IMR-90 (cell line): ENCODE measurements around the gene NANS. TPM values are rescaled to one million over a fixed set of nuclear protein-coding genes. Genes with fewer than 3 reads are reported as not detected.

Experiments
- ATAC-seq: fragments of 200-7000 bp; cut with Tn5 transposase; 2 replicates; pipeline ENCODE4 v1.9.1; 2020; ENCODE audit warnings: low read depth, mild to moderate bottlenecking, moderate library complexity
- BruUV-seq: library from RNA; stranded (reverse); fragments of 400-500 nt; replicated peaks from 2 replicates; lab custom pipeline; 2021; lab: Mats Ljungman, UMichigan
- CTCF ChIA-PET: fragments of 300-600 bp; formaldehyde crosslinking; extraction: SDS; loops from one replicate; lab custom pipeline; 2021; ENCODE audit warnings: antibody characterized with exemption; lab: Yijun Ruan, JAX
- POLR2A ChIA-PET: fragments of 300-600 bp; sonication (Branson Sonifier 250); formaldehyde crosslinking; loops from one replicate; lab custom pipeline; 2022; ENCODE audit warnings: antibody characterized with exemption; ENCODE audit not compliant: unreplicated experiment; lab: Charles Lee
- DNase-seq: peaks from one replicate; pipeline ENCODE4 v3.0.0; 2013
- H2AFZ ChIP-seq: replicated peaks from 2 replicates; pipeline ENCODE3; 2013; ENCODE audit warnings: low read length, mild to moderate bottlenecking; ENCODE audit not compliant: poor library complexity
- H2AK5ac ChIP-seq: 2 replicates; pipeline ENCODE4 v1.6.1; 2013; ENCODE audit warnings: low read depth, low read length, inconsistent platforms
- H2AK9ac ChIP-seq: replicated peaks from 2 replicates; pipeline ENCODE3; 2013; ENCODE audit warnings: mild to moderate bottlenecking, low read depth, low read length, moderate library complexity; ENCODE audit not compliant: poor library complexity
- H2BK120ac ChIP-seq: 2 replicates; pipeline ENCODE4 v1.6.1; 2013; ENCODE audit warnings: low read depth, low read length, inconsistent platforms
- H2BK15ac ChIP-seq: 3 replicates; pipeline ENCODE4 v1.6.1; 2013; ENCODE audit warnings: low read depth, low read length, inconsistent platforms
- H2BK20ac ChIP-seq: 2 replicates; pipeline ENCODE4 v1.6.1; 2013; ENCODE audit warnings: low read depth, mild to moderate bottlenecking, inconsistent platforms, low read length, moderate library complexity
- H2BK5ac ChIP-seq: 2 replicates; pipeline ENCODE4 v1.6.1; 2013; ENCODE audit warnings: mild to moderate bottlenecking, low read depth, low read length, inconsistent platforms; ENCODE audit not compliant: poor library complexity, severe bottlenecking
- H3K14ac ChIP-seq: replicated peaks from 2 replicates; pipeline ENCODE4 v1.6.1; 2013; ENCODE audit warnings: low read depth, low read length, inconsistent platforms
- H3K18ac ChIP-seq: 2 replicates; pipeline ENCODE4 v1.6.1; 2013; ENCODE audit warnings: low read depth, low read length, control low read depth
- H3K23ac ChIP-seq: 2 replicates; pipeline ENCODE4 v1.6.1; 2013; ENCODE audit warnings: low read depth, low read length, inconsistent platforms
- H3K27ac ChIP-seq: 2 replicates; pipeline ENCODE4 v1.5.1; 2013; ENCODE audit warnings: mild to moderate bottlenecking, control low read depth, low read length; ENCODE audit not compliant: insufficient read depth
- H3K27me3 ChIP-seq: 2 replicates; pipeline ENCODE4 v1.6.1; 2013; ENCODE audit warnings: low read length; ENCODE audit not compliant: control insufficient read depth, insufficient read depth
- H3K36me3 ChIP-seq: 2 replicates; pipeline ENCODE4 v1.6.1; 2013; ENCODE audit warnings: low read length, mixed read lengths; ENCODE audit not compliant: control insufficient read depth, insufficient read depth
- H3K4ac ChIP-seq: 2 replicates; pipeline ENCODE4 v1.6.1; 2013; ENCODE audit warnings: low read depth, low read length, inconsistent platforms
- H3K4me1 ChIP-seq: 2 replicates; pipeline ENCODE4 v1.6.1; 2013; ENCODE audit warnings: low read length, mixed read lengths; ENCODE audit not compliant: control insufficient read depth, insufficient read depth
- H3K4me2 ChIP-seq: 2 replicates; pipeline ENCODE4 v1.6.1; 2013; ENCODE audit warnings: low read depth, mild to moderate bottlenecking, control low read depth, low read length, moderate library complexity
- H3K4me3 ChIP-seq: 2 replicates; pipeline ENCODE4 v1.5.1; 2013; ENCODE audit warnings: low read depth, mild to moderate bottlenecking, control low read depth, low read length, moderate library complexity; ENCODE audit not compliant: insufficient read depth
- H3K56ac ChIP-seq: 2 replicates; pipeline ENCODE4 v1.6.1; 2013; ENCODE audit warnings: low read length, inconsistent platforms; ENCODE audit not compliant: insufficient read depth; ENCODE audit errors: extremely low read depth
- H3K79me1 ChIP-seq, 2 experiments: 2 replicates each; pipeline ENCODE4 v1.6.1; 2013; ENCODE audit warnings: low read length in 2 of 2, inconsistent platforms in 1 of 2, low read depth in 1 of 2
- H3K9ac ChIP-seq: 2 replicates; pipeline ENCODE4 v1.6.1; 2013; ENCODE audit warnings: low read depth, low read length, control low read depth
- H3K9me1 ChIP-seq: 2 replicates; pipeline ENCODE4 v1.6.1; 2013; ENCODE audit warnings: low read length, inconsistent platforms; ENCODE audit not compliant: insufficient read depth
- H3K9me3 ChIP-seq: 2 replicates; pipeline ENCODE4 v1.6.1; 2013; ENCODE audit warnings: low read length; ENCODE audit not compliant: control insufficient read depth, insufficient read depth
- H4K20me1 ChIP-seq: 2 replicates; pipeline ENCODE4 v1.6.1; 2013; ENCODE audit warnings: low read length, inconsistent platforms; ENCODE audit not compliant: insufficient read depth
- H4K5ac ChIP-seq: 2 replicates; pipeline ENCODE4 v1.6.1; 2013; ENCODE audit warnings: mild to moderate bottlenecking, low read depth, low read length, control low read depth
- H4K8ac ChIP-seq, 2 experiments: 2 replicates each; pipeline ENCODE4 v1.6.1; 2013; ENCODE audit warnings: low read depth in 2 of 2, low read length in 2 of 2, control low read depth in 1 of 2, inconsistent platforms in 1 of 2
- H4K91ac ChIP-seq: 2 replicates; pipeline ENCODE4 v1.6.1; 2013; ENCODE audit warnings: low read depth, low read length, inconsistent platforms; ENCODE audit not compliant: insufficient read depth
- RCOR1 ChIP-seq: IDR thresholded peaks from 2 replicates; pipeline ENCODE4 v1.6.1; 2012; ENCODE audit warnings: mild to moderate bottlenecking, low read length, improper control_type of control experiment; ENCODE audit not compliant: insufficient replicate concordance
- RFX5 ChIP-seq: IDR thresholded peaks from 2 replicates; pipeline ENCODE4 v1.8.0; 2012; ENCODE audit warnings: low read depth, mild to moderate bottlenecking, low read length, moderate library complexity
- WGBS, 2 experiments: methylation state at CpG; one replicate each; pipeline versions ENCODE4 v1.1.5 to v1.1.7; 2013; ENCODE audit warnings: missing lambda C conversion rate in 2 of 2; ENCODE audit not compliant: insufficient read length in 1 of 2; ENCODE audit errors: extremely low coverage in 2 of 2; 5-methylcytosine and 5-hydroxymethylcytosine counted together
- dilution Hi-C: fragments of 300-500 bp; cut with HindIII; formaldehyde crosslinking; loops from one replicate; pipeline ENCODE4 v1.14.3; 2018; ENCODE audit warnings: low sequenced_read_pairs; ENCODE audit not compliant: unreplicated experiment
- in situ Hi-C: fragments of 300-500 bp; cut with MboI; formaldehyde crosslinking; loops from 3 replicates; pipeline ENCODE4 v1.14.3; 2019; ENCODE audit warnings: low sequenced_read_pairs, inconsistent platforms, mixed read lengths
- intact Hi-C: fragments of 100-400 bp; cut with micrococcal nuclease; formaldehyde crosslinking; loops from 2 replicates; pipeline ENCODE4 v1.10.0; 2022
- polyA plus RNA-seq, 3 experiments: library from polyadenylated mRNA; depleted of rRNA; stranded (reverse); fragments of >200 nt; gene quantifications; 2 replicates each; pipeline ENCODE4 v1.2.3, GENCODE V29; 2012; ENCODE audit warnings: low replicate concordance in 1 of 3
- total RNA-seq: library from RNA; depleted of rRNA; stranded (reverse); fragments of >200 nt; gene quantifications from 2 replicates; pipeline ENCODE4 v1.2.3, GENCODE V29; 2012
- TF ChIP-seq, protein P1 (sequence below): conservative IDR thresholded peaks from 2 replicates; pipeline ENCODE4 v1.5.1; 2012; ENCODE audit warnings: mild to moderate bottlenecking, low read depth, low read length, improper control_type of control experiment

Gene NANS
- total and polyA plus RNA-seq, 2 of the 4 experiments (the other 2 are of a cell fraction) = 210 to 306 TPM

DNA sequence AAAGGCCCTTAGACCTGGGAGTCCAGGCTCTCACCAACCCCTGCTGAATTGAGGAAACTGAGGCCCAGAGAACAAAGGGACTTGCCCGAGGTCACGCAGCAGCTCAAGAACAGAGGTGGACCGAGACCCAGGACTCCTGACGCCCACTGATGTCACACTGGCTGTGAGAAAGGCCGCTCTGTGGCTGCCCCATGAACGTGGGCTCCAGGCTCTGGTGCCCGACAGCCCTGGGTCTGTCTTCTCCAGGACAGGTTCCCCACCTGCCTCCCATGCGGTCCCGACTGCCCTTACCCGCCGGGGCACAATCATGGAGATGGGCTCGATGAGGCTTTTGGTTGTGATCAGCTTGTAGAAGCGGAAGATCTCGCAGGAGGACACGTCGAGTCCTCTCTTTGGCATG, 71.8 kb downstream of the NANS start:
- Histone ChIP-seq H2AFZ (no peak overlapping the region), H2AK5ac (no peak overlapping the region), H4K20me1 (no peaks in the 10 kb centered on the region), H3K9me1 (no peaks in the 10 kb centered on the region), H3K79me1 (no peaks in the 10 kb centered on the region), H3K9me3 (no peaks in the 10 kb centered on the region), H3K9ac (no peak overlapping the region), H3K4ac (no peak overlapping the region), H3K4me2 (no peak overlapping the region), H2BK5ac (no peak overlapping the region), H3K14ac (no peak overlapping the region), H3K27ac (no peak overlapping the region), H2BK20ac (no peak overlapping the region), H3K56ac (no peak overlapping the region), H3K4me3 (no peak overlapping the region), H2BK120ac (no peak overlapping the region), H3K4me1 (no peaks in the 10 kb centered on the region), H4K8ac (no peak overlapping the region), H4K91ac (no peak overlapping the region), H4K5ac (no peak overlapping the region), H3K36me3 (no peaks in the 10 kb centered on the region), H3K27me3 (no peaks in the 10 kb centered on the region; the same call in 1 of the 2 replicates), H2AK9ac (no peak overlapping the region), H2BK15ac (no peak overlapping the region), H3K18ac (no peak overlapping the region), H3K23ac (no peak overlapping the region)
- CTCF ChIA-PET = interaction anchor here (1.0 kb wide), 1 partner anchor 21 kb away, joined by 6 read pairs; no protein-coding TSS in a partner anchor
- no peak for DNase-seq
- intact Hi-C loops = no loop called here
- dilution Hi-C loops = no loop called here
- POLR2A ChIA-PET = no interaction called here
- no peak for TF ChIP-seq RCOR1
- TF ChIP-seq RFX5 = no peak
- TF ChIP-seq, protein P1, sequence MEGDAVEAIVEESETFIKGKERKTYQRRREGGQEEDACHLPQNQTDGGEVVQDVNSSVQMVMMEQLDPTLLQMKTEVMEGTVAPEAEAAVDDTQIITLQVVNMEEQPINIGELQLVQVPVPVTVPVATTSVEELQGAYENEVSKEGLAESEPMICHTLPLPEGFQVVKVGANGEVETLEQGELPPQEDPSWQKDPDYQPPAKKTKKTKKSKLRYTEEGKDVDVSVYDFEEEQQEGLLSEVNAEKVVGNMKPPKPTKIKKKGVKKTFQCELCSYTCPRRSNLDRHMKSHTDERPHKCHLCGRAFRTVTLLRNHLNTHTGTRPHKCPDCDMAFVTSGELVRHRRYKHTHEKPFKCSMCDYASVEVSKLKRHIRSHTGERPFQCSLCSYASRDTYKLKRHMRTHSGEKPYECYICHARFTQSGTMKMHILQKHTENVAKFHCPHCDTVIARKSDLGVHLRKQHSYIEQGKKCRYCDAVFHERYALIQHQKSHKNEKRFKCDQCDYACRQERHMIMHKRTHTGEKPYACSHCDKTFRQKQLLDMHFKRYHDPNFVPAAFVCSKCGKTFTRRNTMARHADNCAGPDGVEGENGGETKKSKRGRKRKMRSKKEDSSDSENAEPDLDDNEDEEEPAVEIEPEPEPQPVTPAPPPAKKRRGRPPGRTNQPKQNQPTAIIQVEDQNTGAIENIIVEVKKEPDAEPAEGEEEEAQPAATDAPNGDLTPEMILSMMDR = no peak
- ATAC-seq = no peak
- in situ Hi-C loops = no loop called here
- BruUV-seq = no TSS peak
- 88% methylated on average over 5 of the region's 16 CpGs; no CpG with 5 or more reads in 1 of the 2 experiments for WGBS, 2 experiments
